ENCODE data around the gene ABCA4.
"Not testable (repeated sequence)": the region's sequence is repeated elsewhere in the genome, so short reads cannot be mapped to it uniquely, and the experiment has no call there.

ABCA4 gene

GRCh38 chr1:94120991-94121390 lies at the start of gene ABCA4:
Gene ABCA4, minus strand, starts transcription at chr1:94121148. Its CDS starts 103 bp downstream, at chr1:94121045.
- no peak for DNase-seq

- no peak for DNase-seq
These were observed 48.2 kb upstream of the ABCA4 start for GRCh38 chr1:94169126-94169525.

GRCh38 chr1:94165843-94166242 lies 44.9 kb upstream of the ABCA4 start:
- DNase-seq, result no peak

- not testable (repeated sequence) for DNase-seq
These were observed 43.9 kb upstream of the ABCA4 start for GRCh38 chr1:94164885-94165284.

GRCh38 chr1:94164121-94164520 lies 43.2 kb upstream of the ABCA4 start:
- not testable (repeated sequence) for DNase-seq

- not testable (repeated sequence) for DNase-seq
These were observed 42.3 kb upstream of the ABCA4 start for GRCh38 chr1:94163249-94163648.

GRCh38 chr1:94160811-94161210 lies 39.9 kb upstream of the ABCA4 start:
- no peak for DNase-seq

GRCh38 chr1:94156096-94156625 lies 35.2 kb upstream of the ABCA4 start:
- DNase-seq, result no peak

GRCh38 chr1:94154989-94155388 lies 34.0 kb upstream of the ABCA4 start:
- DNase-seq, result no peak

GRCh38 chr1:94153133-94153532 lies 32.2 kb upstream of the ABCA4 start:
- no peak for DNase-seq

- DNase-seq, result not testable (repeated sequence)
These were observed 28.2 kb upstream of the ABCA4 start for GRCh38 chr1:94149166-94149565.

GRCh38 chr1:94146273-94146672 lies 25.3 kb upstream of the ABCA4 start:
- DNase-seq, result no peak

- no peak for DNase-seq
These were observed 23.9 kb upstream of the ABCA4 start for GRCh38 chr1:94144836-94145235.

- no peak for DNase-seq
These were observed 22.8 kb upstream of the ABCA4 start for GRCh38 chr1:94143809-94144176.

GRCh38 chr1:94143173-94143808 lies 22.3 kb upstream of the ABCA4 start:
- no peak for DNase-seq

GRCh38 chr1:94142583-94142982 lies 21.6 kb upstream of the ABCA4 start:
- no peak for DNase-seq

GRCh38 chr1:94142022-94142421 lies 21.1 kb upstream of the ABCA4 start:
- DNase-seq, result no peak

GRCh38 chr1:94132111-94132510 lies 11.2 kb upstream of the ABCA4 start:
- DNase-seq, result no peak

GRCh38 chr1:94130851-94131595 lies 10.1 kb upstream of the ABCA4 start:
- no peak for DNase-seq

GRCh38 chr1:94126651-94127050 lies 5.7 kb upstream of the ABCA4 start:
- DNase-seq, result no peak

- no peak for DNase-seq
These were observed 4.9 kb upstream of the ABCA4 start for GRCh38 chr1:94125551-94126514.

GRCh38 chr1:94124538-94124937 lies 3.6 kb upstream of the ABCA4 start:
- DNase-seq, result no peak

Data from cortex of kidney (tissue), 1 donor.